HG03457 (cell line): ENCODE measurements around the gene TTC33.
"Not testable (repeated sequence)": the region's sequence is repeated elsewhere in the genome, so short reads cannot be mapped to it uniquely, and the experiment has no call there.

Experiments
- ATAC-seq: cut with Tn5 transposase; IDR thresholded peaks from one replicate; pipeline ENCODE4 v1.9.1; 2021; ENCODE audit warnings: moderate number of reproducible peaks; ENCODE audit not compliant: unreplicated experiment

TTC33 gene

DNA sequence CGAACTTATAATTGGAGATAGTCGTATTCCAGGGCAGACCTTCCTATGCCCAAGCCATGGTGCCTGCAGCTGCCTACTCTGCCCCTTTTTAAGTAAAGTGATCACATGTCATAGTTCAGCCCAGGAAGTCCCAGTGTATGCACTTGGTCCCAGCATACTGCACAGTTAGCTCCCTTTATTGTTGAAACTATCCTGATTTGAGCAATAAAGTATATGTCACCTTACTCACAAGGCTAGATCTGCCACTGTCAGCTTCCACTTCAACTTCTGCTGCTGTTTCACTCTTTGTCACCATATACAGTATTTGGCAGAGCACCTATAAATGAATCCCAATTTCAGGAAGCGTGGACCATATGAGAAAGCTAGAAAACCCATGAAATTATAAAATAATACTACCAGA is 179.8 kb downstream of the TTC33 start:
- no peak for ATAC-seq

DNA sequence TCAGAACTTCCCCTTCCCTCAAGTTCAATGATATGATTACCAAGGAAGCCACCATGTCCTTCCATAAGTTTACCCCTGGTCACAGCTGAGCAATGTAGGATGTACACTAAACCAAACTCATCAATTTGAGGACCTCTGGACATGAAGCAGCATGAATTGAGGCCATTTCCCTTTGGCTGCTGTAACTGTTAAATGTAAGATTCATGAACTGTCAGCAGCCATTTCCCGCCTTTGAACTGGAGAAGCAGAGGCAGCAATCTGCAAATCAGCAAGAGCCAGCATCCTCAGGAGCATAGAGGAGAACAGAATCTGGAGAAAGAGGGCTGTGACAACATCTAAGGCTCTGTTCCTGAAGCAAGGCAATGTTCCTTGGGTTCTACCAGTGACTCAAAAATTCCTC is 180.3 kb downstream of the TTC33 start:
- ATAC-seq: no peak

DNA sequence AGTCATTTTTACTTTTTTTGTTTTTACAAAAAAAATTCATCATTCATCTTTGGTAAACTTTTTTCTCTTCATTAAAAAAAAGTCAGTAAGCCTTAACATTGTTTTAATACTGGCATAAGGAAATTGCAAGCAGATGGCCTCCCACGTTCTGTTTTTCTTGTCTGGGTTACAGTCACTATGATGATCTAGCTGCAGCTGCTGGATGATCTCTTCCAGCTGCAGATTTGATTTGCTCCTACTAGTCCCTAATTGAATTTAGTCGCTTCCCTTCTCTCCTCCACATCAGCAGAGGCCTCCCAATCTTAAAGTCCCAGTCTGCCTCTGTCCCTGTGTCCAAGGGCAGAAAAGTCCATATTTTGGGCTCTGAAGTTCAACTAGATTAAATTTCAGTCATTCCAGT is 182.8 kb downstream of the TTC33 start:
- no peak for ATAC-seq

DNA sequence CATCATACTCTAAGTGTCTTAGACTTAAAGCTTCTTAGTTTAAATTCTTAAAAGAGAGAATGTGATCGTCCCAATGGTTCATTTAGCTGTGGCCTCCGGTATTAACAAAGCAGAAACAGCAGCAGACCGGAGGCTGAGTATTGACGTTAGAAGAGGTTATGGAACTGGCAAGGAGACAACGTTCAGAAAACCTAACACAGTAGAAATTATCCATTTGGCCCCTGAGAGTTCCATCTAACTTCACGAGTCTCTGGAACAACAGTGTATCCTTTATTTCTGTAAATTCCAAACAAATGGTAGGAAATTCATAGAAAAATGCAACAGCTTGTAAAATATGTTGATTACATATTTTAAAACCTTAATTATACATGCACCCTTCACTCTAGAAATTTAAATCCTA is 183.4 kb downstream of the TTC33 start:
- no peak for ATAC-seq

DNA sequence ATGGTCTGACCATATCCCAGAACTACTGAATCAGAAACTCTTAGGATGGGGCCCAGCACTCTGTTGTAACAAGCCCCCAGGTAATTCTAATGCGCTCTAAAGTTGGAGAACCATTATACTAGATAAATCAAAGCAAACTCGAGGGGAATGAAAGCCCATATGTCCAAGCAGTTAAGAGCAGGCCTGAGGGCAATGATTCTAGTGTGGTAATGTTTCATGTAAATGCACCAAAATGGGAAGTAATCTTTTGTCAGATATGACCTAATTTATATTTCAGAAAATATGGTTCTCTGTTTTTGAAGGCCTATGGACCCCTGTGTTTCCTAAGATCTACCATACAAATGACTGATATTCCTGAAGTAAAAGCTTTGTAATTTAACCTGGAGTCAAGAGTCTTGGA is 184.0 kb downstream of the TTC33 start:
- no peak for ATAC-seq

DNA sequence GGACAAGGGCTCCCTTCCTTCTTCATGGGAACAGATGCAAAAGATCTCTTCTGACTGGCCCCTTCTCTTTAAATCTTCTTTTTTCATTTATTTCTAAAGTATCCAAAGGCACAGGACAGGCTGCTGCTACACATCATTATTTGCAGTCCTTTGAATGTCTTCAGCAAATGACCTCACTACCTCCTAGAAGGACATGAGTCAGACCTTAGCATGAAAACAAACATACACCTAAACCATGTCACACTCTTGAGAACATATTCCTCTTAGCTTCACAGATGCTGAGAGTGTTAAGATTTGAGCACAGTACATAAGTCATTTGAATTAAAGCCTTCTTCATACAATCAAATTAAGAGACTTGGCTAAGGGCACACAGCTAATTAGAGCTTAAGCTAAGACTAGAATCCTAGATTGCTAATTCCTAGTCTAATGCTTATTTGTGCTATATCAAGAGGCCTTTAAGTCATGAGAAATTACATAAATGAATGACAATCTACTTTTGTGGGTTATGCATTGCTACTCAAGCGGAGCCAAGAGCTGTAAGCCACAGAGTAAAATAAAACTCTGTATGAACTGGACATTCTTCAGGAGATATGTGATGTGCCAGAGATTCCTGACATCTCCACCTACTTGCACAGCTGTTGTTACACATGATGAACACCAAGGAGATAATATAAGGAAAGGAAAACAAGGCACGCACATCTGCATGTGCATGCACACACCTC is 185.2 kb downstream of the TTC33 start:
- peak; percentile 82 for ATAC-seq

DNA sequence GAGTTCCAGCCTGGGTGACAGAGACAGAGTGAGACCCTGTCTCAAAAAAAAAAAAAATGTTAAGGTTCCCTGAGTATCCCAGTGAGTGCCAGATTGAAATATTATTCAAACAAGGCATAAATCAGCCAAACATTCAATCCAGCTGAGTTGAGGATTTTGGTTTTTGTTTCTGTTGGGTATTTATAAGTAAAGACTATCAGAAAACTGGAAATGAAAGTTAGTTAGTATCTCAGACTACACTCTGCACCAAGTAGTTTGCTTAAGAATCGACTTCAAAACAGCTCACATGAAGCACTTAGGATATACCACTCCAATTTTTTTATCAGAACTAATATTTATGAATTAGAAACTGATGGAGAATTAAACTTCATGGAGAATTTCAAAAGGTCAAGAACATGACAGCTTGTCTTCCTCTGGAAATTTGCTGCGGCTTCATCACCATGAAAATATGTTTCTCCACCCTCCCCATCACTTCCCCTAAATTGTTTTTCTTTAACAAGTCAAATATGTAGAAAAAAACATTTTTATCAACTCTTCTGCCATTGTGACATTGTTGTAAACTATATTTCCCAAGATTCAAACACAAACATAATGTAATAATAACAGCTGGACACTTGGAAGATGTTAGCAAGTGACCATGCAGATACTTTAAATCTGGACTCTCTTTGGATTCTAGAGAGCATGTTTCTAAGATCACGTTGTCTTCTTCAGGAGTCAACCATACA is 186.1 kb downstream of the TTC33 start:
- ATAC-seq: no peak

DNA sequence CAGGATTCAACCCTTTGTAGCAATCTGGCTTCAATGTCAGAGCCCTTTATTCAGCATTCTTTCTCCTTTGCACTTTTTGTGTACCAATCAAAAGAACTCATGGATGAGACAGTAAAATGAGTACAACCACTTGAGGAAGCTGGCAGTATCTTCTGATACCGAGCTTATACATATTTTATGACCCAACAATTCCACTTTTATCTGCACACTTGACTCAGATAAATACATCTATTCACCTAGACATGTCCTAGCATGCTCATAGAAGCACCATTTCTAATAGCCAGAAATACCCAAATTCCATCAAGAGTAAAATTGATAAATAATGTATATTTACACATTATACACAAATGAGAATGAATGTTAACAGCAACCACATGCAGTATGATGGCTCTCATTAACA is 187.2 kb downstream of the TTC33 start:
- no peak for ATAC-seq

DNA sequence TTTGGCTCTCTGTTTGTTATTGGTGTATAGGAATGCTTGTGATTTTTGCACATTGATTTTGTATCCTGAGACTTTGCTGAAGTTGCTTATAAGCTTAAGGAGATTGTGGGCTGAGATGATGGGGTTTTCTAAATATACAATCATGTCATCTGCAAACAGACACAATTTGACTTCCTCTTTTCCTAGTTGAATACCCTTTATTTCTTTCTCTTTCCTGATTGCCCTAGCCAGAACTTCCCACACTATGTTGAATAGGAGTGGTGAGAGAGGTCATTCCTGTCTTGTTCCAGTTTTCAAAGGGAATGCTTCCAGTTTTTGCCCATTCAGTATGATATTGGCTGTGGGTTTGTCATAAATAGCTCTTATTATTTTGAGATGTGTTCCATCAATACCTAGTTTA is 192.6 kb downstream of the TTC33 start:
- not testable (repeated sequence) for ATAC-seq

DNA sequence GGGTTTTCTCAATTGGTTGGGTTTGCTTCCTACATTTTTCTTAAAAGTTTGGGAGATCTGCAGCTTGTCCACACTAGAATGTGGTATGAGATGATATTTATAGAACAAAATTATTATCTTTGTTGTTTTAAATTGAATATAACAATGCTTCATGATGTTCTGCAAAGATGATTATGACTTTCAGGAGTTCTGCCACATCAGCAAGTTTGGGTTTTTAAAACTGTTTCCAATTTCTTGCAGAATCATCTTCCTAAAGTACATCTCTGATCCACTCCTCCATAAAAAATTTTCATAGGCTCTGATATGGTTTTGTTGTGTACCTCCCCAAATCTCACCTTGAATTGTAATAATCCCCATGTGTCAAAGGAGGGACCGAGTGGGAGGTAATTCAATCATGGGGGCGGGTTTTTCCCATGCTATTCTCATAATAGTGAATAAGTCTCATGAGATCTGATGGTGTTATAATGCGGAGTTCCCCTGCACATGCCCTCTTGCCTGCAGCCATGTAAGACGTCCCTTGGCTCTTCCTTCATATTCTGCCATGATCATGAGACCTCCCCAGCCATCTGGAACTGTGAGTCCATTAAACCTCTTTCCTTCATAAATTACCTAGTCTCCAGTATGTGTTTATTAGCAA is 195.2 kb downstream of the TTC33 start:
- no peak for ATAC-seq

DNA sequence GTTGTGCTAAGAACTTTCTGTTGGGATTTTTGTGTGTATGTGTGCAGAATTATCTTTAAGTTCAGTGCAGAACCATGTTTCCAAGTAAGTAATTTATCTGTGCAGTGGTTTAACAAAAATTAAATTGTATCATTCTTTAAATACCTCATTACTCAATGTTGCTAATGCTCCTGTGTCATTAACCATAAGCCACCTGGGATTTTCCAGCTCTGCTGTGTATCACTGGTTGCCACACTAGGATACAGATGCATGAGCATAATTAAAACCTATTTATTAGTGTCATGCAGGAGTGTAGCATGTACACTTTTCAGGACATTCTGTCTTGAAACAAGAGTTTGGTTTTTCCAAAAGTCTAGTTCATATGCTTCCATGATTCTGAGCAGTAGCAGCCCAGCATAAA is 196.5 kb downstream of the TTC33 start:
- no peak for ATAC-seq

DNA sequence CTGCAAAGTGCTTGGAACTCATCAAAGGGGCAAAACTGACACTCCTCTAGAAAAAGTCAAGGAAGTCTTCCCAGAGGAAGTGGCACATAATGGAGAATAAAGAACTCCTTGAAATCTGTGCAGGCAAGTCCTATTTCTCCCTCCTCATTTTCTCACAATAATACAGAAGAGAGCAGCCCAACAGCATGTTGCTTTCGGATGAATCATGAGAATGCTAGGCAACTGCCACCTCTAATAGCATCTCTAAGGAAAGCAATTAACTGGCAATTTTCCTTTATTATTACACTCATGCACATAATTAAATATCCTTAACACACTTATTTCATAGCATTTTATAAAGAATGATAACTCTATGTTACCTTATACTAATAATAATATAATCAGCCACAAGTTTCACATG is 198.3 kb downstream of the TTC33 start:
- ATAC-seq: no peak

DNA sequence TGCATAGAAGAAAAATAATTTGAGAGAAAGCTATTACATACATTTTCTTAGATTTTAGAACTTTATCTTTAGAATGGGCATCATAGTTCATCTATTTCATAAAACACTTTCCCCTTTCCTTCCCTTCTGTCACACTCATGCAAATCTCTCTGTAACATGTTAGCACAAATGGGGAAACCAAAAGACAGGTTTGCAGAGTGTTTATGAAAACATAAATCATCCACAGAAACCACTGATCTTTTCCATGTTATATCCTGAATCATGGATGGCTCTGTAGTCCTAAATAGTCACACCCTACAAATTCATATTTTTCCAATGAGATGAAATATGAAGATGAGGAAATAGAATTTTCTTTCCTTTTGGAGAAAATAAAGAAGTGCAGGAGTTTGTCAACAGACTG is 198.9 kb downstream of the TTC33 start:
- no peak for ATAC-seq

DNA sequence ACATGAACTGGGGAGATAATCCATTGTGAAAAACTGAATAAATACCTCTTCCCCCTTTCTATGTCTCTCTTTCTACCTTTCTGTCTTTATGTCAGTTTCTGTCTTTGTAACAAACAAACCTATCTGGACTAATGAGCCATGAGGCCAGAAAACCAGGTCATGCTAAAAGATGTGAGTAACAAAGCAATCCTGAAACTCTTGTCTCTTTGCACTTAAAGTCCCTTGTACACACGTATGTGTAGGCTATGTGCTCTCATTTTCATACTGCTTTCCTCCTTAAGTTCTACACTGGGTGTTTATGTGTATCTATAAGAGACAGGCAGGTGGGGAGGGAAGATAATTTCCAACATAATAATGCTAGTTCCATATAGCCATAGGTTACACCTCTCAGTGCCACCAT is 199.9 kb downstream of the TTC33 start:
- ATAC-seq: no peak

DNA sequence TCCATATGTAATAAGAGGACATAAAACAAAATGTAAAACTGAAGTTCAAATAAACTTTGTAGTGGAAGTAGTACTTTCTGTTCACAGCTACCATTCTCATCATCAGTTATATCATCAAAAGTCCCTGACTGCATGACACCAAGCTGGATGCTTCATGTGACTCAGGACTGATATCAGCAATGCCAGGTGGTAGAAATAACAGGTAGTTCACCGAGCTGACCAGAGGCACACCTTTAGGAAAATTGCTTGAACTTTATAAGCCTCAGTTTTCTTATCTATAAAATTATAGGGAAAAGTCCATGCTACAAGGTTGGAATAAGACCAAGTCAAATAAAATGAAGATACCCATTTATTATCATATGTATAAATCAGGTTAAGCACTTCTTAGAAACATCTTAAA is 200.9 kb downstream of the TTC33 start:
- no peak for ATAC-seq

DNA sequence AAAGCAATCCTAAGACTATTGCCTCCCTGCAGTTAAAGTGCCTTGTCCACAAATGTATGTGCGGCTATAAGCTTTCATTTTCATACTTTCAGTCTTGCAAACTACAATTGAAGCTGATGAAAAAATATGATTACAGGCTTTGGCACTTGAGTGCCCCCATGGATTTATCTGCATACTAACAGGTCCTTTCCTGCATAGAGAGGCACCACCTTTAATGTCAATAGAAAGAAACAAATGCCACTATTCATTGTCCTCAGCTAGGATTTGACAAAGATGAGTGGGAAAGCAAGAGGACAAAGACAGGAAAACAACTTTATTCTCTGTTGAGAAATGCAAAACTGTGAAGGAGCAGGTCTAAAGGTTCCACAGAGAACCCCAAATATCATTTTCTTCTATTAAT is 201.7 kb downstream of the TTC33 start:
- no peak for ATAC-seq

DNA sequence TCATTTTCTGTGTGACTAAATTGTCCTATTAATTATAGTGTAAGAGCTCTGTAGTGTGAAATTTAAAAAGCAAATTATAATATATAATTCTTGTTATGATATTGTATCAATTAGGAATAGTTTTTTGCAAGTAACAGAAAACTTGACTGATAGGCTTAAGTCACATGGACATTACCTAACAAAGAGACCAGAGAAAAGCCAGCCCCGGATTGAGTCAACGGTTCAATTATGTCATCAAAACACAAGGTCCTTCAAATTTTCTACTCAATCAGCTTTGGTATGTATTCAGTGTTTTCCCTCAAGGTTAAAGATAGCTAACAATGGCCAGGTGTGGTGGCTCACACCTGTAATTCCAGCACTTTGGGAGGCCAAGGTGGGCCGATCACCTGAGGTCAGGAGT is 202.8 kb downstream of the TTC33 start:
- ATAC-seq: no peak

DNA sequence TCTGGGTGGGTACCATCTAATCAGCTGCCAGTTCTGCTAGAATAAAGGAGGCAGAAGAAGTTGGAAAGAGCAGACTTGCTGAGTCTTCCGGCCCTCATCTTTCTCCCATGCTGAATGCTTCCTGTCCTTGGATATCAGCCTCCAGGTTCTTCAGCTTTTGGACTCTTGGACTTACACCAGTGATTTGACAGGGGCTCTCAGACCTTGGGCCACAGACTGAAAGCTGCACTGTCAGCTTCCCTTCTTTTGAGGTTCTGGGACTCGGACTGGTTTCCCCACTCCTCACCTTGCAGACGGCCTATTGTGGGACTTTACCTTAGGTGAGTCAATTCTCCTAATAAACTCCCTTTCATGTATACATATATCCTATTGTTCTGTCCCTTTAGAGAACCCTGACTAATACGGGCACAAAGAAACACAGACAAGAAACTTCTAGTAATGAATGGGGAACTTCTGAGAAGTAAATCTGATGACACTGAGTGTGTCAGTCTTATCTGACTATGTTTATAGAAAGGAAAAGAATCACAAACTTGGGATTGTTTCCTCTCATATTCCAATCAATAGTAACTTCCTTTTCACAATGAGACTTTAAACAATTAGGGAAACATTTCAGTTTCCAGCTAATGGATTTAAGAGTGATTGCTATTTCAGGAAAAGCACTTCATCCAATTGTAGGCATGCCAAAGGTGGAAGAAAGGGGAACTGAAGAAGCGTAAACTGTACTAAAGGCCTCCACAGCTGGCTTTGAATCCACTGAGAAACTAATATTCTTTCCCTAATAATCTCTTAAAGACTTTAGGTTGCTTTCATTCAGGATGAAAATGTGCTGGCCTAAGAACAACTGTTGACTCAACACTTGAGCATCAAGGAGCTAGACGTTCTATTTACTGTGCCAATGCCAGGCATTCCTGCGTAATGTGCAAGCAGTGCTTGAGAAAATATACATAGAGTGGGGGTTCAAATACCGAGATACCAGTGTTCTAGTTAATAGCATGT is 204.0 kb downstream of the TTC33 start:
- no peak for ATAC-seq

DNA sequence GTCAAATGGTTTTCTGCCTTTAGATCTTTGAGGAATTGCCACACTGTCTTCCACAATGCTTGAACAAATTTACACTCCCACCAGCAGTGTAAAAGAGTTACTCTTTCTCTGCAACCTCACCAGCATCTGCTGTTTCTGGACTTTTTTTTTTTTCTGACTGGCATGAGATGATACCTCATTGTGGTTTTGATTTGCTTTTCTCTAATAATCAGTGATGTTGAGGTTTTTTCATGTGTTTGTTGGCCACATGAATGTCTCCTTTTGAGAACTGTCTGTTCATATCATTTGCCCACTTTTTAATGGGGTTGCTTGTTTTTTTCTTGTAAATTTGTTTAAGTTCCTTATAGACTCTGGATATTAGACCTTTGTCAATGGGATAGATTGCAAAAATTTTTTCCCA is 205.3 kb downstream of the TTC33 start:
- ATAC-seq: no peak

DNA sequence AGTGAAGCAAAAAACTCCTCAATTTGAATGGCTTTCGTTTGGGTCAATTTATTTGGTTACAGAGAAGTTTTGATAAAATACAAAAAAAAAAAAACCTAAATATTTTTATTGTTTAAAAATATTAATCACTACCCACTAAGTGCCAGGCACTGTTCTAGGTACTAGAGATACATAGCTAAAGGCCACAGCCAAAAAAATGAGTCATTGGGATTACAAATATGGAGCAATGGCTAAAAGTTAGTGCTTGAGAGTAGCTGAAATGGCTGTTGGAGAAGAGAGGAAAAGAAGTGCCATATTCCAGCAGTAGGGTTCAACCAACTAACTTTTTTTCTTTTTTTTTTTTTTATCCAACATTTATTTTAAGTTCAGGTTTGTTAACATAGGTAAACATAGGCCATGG is 206.1 kb downstream of the TTC33 start:
- no peak for ATAC-seq

DNA sequence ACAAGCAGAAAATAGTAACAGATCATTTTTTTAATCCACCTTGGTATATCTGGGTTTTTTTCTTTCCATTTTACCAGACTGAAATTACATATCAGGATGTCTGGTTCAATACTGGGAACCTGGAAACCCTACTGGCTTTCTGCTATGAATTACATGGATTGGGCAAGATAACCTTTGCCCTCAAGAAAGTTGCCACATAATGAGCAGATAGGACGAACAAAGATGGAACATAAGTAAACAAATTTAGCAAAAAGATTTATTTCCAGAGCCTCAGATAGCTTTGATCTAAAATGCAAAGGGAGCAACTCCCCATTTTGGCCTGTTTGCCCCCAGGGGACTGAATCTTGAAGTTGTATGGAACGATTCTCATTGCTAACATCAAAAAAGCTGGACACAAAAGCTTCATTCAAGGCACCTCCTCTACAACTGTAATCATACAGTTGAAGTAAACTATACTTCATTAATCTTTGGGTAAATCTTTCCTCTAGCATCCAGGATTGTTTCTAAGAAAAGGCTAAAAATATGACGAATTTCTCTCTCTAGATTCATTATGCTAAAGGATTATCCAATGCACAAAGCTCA is 207.7 kb downstream of the TTC33 start:
- no peak for ATAC-seq
